Liver (tissue), 9 donors: ENCODE measurements around the gene GRIA1. TPM values are rescaled to one million over a fixed set of nuclear protein-coding genes. Genes with fewer than 3 reads are reported as not detected.

ENCODE experiments used
- DNase-seq: peaks from one replicate; pipeline ENCODE4 v3.0.0-alpha.2; 2017; ENCODE audit warnings: low spot score
- H3K27ac ChIP-seq, 2 donors: one replicate each; pipeline ENCODE4 v1.7.0; 2013; ENCODE audit warnings: inconsistent platforms in 2 of 2, low read length in 2 of 2, control low read depth in 1 of 2, low read depth in 1 of 2, mild to moderate bottlenecking in 1 of 2
- H3K27me3 ChIP-seq, 4 donors: one replicate each; pipeline versions ENCODE4 v1.6.1 to v1.7.0; 2013; ENCODE audit warnings: low read length in 3 of 4, inconsistent platforms in 1 of 4, mild to moderate bottlenecking in 1 of 4, moderate library complexity in 1 of 4; ENCODE audit not compliant: control insufficient read depth in 4 of 4, insufficient read depth in 4 of 4
- H3K36me3 ChIP-seq, 4 donors: one replicate each; pipeline versions ENCODE4 v1.6.1 to v1.7.0; 2013; ENCODE audit warnings: low read length in 3 of 4, mild to moderate bottlenecking in 3 of 4, low read depth in 1 of 4, moderate library complexity in 1 of 4; ENCODE audit not compliant: control insufficient read depth in 4 of 4, insufficient read depth in 3 of 4
- H3K4me1 ChIP-seq, 4 donors: one replicate each; pipeline versions ENCODE4 v1.6.1 to v1.7.0; 2013; ENCODE audit warnings: low read length in 3 of 4, mild to moderate bottlenecking in 3 of 4, moderate library complexity in 1 of 4; ENCODE audit not compliant: control insufficient read depth in 4 of 4, insufficient read depth in 4 of 4
- H3K4me3 ChIP-seq, 3 donors: one replicate each; pipeline versions ENCODE4 v1.6.1 to v1.7.0; 2013; ENCODE audit warnings: low read length in 3 of 3, control low read depth in 1 of 3, low read depth in 1 of 3, mild to moderate bottlenecking in 1 of 3
- H3K9ac ChIP-seq, 2 donors: one replicate each; pipeline ENCODE4 v1.7.0; 2013; ENCODE audit warnings: low read length in 2 of 2, mild to moderate bottlenecking in 2 of 2, moderate library complexity in 2 of 2, control low read depth in 1 of 2, low read depth in 1 of 2
- H3K9me3 ChIP-seq, 4 donors: one replicate each; pipeline versions ENCODE4 v1.6.1 to v1.7.0; 2013; ENCODE audit warnings: low read length in 3 of 4; ENCODE audit not compliant: control insufficient read depth in 4 of 4
- EGR1 ChIP-seq, 2 donors: IDR thresholded peaks; 2 replicates each; pipeline ENCODE4 v1.6.1; 2016 to 2018; ENCODE audit warnings: antibody characterized with exemption in 2 of 2, low read depth in 2 of 2
- FOXA1 ChIP-seq: IDR thresholded peaks from 2 replicates; pipeline ENCODE4 v1.6.1; 2016; ENCODE audit warnings: antibody characterized with exemption
- HNF4A ChIP-seq, 2 donors: conservative IDR thresholded peaks; 2 replicates each; pipeline ENCODE4 v1.6.1; 2016; ENCODE audit warnings: antibody characterized with exemption in 2 of 2, mild to moderate bottlenecking in 2 of 2
- HNF4G ChIP-seq: IDR thresholded peaks from 2 replicates; pipeline ENCODE4 v1.6.1; 2016; ENCODE audit warnings: antibody characterized with exemption
- JUND ChIP-seq, 2 donors: IDR thresholded peaks; 2 replicates each; pipeline ENCODE4 v1.6.1; 2016; ENCODE audit warnings: antibody characterized with exemption in 2 of 2
- NR2F2 ChIP-seq: IDR thresholded peaks from 2 replicates; pipeline ENCODE4 v1.6.1; 2016; ENCODE audit warnings: antibody characterized with exemption
- RAD21 ChIP-seq, 2 donors: IDR thresholded peaks; 2 replicates each; pipeline ENCODE4 v1.6.1; 2016; ENCODE audit warnings: antibody characterized with exemption in 2 of 2, mild to moderate bottlenecking in 2 of 2
- RXRA ChIP-seq, 2 donors: IDR thresholded peaks; 2 replicates each; pipeline ENCODE4 v1.6.1; 2017 to 2018; ENCODE audit warnings: antibody characterized with exemption in 2 of 2, mild to moderate bottlenecking in 1 of 2
- YY1 ChIP-seq: IDR thresholded peaks from 2 replicates; pipeline ENCODE4 v1.6.1; 2016; ENCODE audit warnings: antibody characterized with exemption, mild to moderate bottlenecking
- WGBS: extraction: QIAGEN DNeasy Blood & Tissue Kit; methylation state at CpG from one replicate; pipeline ENCODE4 v1.1.7; 2013; 5-methylcytosine and 5-hydroxymethylcytosine counted together
- polyA plus RNA-seq, 2 donors: library from polyadenylated mRNA; stranded (reverse) in 1 of 2; unstranded in 1 of 2; fragments of 200-250 nt in 1 of 2; fragments of >200 nt in 1 of 2; fragmentation: Nextera tagmentation in 1 of 2; extraction: Ambion mirVana in 1 of 2; gene quantifications; one replicate each; pipeline versions ENCODE4 v1.2.1 to v1.2.3, GENCODE V29; 2013 to 2015
- total RNA-seq, 2 donors: library from RNA; depleted of rRNA; stranded (reverse); fragments of >200 nt; gene quantifications; one replicate each; pipeline ENCODE4 v1.2.3, GENCODE V29; 2014
- TF ChIP-seq, protein P1 (sequence below): fragments of 150-350 bp; IDR thresholded peaks from 2 replicates; pipeline ENCODE4 v1.5.1; 2017; ENCODE audit warnings: improper control_type of control experiment, low read depth, low read length; ENCODE audit not compliant: missing input control
- TF ChIP-seq, protein P2 (sequence below): IDR thresholded peaks from 2 replicates; pipeline ENCODE4 v1.6.1; 2016; ENCODE audit warnings: antibody characterized with exemption, mild to moderate bottlenecking
- TF ChIP-seq, protein P3 (sequence below): IDR thresholded peaks from 2 replicates; pipeline ENCODE4 v1.6.1; 2016; ENCODE audit warnings: antibody characterized with exemption
- TF ChIP-seq, protein P4 (sequence below): IDR thresholded peaks from 2 replicates; pipeline ENCODE4 v1.6.1; 2016; ENCODE audit warnings: antibody characterized with exemption
- TF ChIP-seq, protein P5 (sequence below): IDR thresholded peaks from 2 replicates; pipeline ENCODE4 v1.6.1; 2016; ENCODE audit warnings: antibody characterized with exemption
- donor health status: healthy.
- donor health status: healthy.
- donor health status: healthy.
- donor health status: healthy.
- donor health status: healthy.

Gene GRIA1
- total and polyA plus RNA-seq, 4 donors: 0.08 TPM; not detected in 3

DNA sequence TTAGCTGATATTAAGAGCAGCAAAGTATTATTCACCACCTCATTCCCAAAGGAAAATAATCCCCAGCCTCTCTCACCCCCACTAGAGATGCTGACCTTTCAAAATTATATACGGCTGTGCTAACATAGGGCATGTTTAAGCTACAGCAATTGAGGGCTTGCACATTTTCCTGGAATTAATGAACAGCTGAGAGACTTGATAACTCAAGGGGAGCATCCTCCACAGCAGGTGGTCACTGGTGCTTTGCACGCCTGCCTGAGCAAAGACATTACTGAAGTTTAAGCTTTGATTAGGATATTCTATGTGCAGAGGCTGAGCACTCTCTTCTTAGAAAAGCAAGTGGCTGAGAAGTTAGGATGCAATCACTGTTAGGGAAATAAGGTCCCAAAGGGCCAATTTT, 317.3 kb downstream of the GRIA1 start:
- no peak for DNase-seq
- no peak overlapping the region for H3K9ac ChIP-seq
- no peak overlapping the region for H3K27ac ChIP-seq
- no peaks in the 10 kb centered on the region for H3K4me1 ChIP-seq
- WGBS: 65% methylated on average over 2 of the region's 2 CpGs
- H3K4me3 ChIP-seq: no peak overlapping the region
- H3K36me3 ChIP-seq: no peaks in the 10 kb centered on the region
- peaks cover 0 to 4% (median 0%) of the 10 kb centered on the region in 4 donors for H3K27me3 ChIP-seq
- no peak for TF ChIP-seq NR2F2
- TF ChIP-seq, protein P1, sequence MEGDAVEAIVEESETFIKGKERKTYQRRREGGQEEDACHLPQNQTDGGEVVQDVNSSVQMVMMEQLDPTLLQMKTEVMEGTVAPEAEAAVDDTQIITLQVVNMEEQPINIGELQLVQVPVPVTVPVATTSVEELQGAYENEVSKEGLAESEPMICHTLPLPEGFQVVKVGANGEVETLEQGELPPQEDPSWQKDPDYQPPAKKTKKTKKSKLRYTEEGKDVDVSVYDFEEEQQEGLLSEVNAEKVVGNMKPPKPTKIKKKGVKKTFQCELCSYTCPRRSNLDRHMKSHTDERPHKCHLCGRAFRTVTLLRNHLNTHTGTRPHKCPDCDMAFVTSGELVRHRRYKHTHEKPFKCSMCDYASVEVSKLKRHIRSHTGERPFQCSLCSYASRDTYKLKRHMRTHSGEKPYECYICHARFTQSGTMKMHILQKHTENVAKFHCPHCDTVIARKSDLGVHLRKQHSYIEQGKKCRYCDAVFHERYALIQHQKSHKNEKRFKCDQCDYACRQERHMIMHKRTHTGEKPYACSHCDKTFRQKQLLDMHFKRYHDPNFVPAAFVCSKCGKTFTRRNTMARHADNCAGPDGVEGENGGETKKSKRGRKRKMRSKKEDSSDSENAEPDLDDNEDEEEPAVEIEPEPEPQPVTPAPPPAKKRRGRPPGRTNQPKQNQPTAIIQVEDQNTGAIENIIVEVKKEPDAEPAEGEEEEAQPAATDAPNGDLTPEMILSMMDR: no peak
- TF ChIP-seq, protein P2, sequence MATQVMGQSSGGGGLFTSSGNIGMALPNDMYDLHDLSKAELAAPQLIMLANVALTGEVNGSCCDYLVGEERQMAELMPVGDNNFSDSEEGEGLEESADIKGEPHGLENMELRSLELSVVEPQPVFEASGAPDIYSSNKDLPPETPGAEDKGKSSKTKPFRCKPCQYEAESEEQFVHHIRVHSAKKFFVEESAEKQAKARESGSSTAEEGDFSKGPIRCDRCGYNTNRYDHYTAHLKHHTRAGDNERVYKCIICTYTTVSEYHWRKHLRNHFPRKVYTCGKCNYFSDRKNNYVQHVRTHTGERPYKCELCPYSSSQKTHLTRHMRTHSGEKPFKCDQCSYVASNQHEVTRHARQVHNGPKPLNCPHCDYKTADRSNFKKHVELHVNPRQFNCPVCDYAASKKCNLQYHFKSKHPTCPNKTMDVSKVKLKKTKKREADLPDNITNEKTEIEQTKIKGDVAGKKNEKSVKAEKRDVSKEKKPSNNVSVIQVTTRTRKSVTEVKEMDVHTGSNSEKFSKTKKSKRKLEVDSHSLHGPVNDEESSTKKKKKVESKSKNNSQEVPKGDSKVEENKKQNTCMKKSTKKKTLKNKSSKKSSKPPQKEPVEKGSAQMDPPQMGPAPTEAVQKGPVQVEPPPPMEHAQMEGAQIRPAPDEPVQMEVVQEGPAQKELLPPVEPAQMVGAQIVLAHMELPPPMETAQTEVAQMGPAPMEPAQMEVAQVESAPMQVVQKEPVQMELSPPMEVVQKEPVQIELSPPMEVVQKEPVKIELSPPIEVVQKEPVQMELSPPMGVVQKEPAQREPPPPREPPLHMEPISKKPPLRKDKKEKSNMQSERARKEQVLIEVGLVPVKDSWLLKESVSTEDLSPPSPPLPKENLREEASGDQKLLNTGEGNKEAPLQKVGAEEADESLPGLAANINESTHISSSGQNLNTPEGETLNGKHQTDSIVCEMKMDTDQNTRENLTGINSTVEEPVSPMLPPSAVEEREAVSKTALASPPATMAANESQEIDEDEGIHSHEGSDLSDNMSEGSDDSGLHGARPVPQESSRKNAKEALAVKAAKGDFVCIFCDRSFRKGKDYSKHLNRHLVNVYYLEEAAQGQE: no peak
- TF ChIP-seq RXRA (IDR thresholded peaks at IDR 0.05): no peak
- TF ChIP-seq RAD21 (IDR thresholded peaks at IDR 0.05): no peak
- TF ChIP-seq FOXA1: no peak
- TF ChIP-seq, protein P3, sequence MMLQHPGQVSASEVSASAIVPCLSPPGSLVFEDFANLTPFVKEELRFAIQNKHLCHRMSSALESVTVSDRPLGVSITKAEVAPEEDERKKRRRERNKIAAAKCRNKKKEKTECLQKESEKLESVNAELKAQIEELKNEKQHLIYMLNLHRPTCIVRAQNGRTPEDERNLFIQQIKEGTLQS: no peak
- TF ChIP-seq HNF4G: no peak
- no peak for TF ChIP-seq YY1
- no peaks in the 10 kb centered on the region for H3K9me3 ChIP-seq

GRCh38 chr5:153809166-153809565, 318.7 kb downstream of the GRIA1 start:
- TF ChIP-seq, protein P3: no peak
- TF ChIP-seq, protein P2: no peak
- no peak for TF ChIP-seq NR2F2
- no peak for TF ChIP-seq EGR1 (IDR thresholded peaks at IDR 0.05; ENCODE audit: low read depth in 2 of 2)
- TF ChIP-seq FOXA1: no peak
- no peak for TF ChIP-seq RAD21 (IDR thresholded peaks at IDR 0.05)
- no peak for TF ChIP-seq JUND (IDR thresholded peaks at IDR 0.05)
- TF ChIP-seq, protein P1: no peak
- no peak for TF ChIP-seq HNF4G
- TF ChIP-seq, protein P4, sequence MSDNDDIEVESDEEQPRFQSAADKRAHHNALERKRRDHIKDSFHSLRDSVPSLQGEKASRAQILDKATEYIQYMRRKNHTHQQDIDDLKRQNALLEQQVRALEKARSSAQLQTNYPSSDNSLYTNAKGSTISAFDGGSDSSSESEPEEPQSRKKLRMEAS: no peak
- no peak for TF ChIP-seq HNF4A (conservative IDR thresholded peaks at IDR 0.05)
- TF ChIP-seq, protein P5, sequence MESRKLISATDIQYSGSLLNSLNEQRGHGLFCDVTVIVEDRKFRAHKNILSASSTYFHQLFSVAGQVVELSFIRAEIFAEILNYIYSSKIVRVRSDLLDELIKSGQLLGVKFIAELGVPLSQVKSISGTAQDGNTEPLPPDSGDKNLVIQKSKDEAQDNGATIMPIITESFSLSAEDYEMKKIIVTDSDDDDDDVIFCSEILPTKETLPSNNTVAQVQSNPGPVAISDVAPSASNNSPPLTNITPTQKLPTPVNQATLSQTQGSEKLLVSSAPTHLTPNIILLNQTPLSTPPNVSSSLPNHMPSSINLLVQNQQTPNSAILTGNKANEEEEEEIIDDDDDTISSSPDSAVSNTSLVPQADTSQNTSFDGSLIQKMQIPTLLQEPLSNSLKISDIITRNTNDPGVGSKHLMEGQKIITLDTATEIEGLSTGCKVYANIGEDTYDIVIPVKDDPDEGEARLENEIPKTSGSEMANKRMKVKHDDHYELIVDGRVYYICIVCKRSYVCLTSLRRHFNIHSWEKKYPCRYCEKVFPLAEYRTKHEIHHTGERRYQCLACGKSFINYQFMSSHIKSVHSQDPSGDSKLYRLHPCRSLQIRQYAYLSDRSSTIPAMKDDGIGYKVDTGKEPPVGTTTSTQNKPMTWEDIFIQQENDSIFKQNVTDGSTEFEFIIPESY: no peak
- Histone ChIP-seq H3K9ac (no peak overlapping the region), H3K4me3 (no peak overlapping the region), H3K4me1 (no peaks in the 10 kb centered on the region), H3K27me3 (peaks cover 0 to 4% (median 0%) of the 10 kb centered on the region in 4 donors), H3K36me3 (no peaks in the 10 kb centered on the region), H3K27ac (no peak overlapping the region), H3K9me3 (no peaks in the 10 kb centered on the region)
- DNase-seq: no peak
